Measurements from ENCODE around the gene DMGDH. TPM values are rescaled to one million over a fixed set of nuclear protein-coding genes. Genes with fewer than 3 reads are reported as not detected.

The DMGDH gene
- total RNA-seq, 2 experiments from 2014 or later, result 0.45 to 1.3 TPM

- DNase-seq (no peak), ATAC-seq (peak; percentile 67)
- CTCF ChIA-PET, result no interaction called here
- no peaks in the 10 kb centered on the region for H3K9me3 Mint-ChIP-seq
- no peak for TF ChIP-seq CTCF (IDR thresholded peaks at IDR 0.05)
- H3K27ac Mint-ChIP-seq, result no peak overlapping the region
- POLR2A ChIA-PET, result no interaction called here
- no peaks in the 10 kb centered on the region for H3K27me3 Mint-ChIP-seq
- intact Hi-C loops (cut with micrococcal nuclease), result no loop called here
- H3K4me1 Mint-ChIP-seq (ENCODE audit: low read depth), result peaks cover 6% of the 10 kb centered on the region
- H3K36me3 Mint-ChIP-seq (ENCODE audit: low read depth), result peaks cover 11% of the 10 kb centered on the region
- no peak overlapping the region for H3K4me3 Mint-ChIP-seq
Observed at GRCh38 chr5:78953092-78953800, 116.2 kb downstream of the DMGDH start.

Other genes with a start within 250 kb of the DMGDH start
- gene ARSB, start 84.4 kb downstream of the DMGDH start, total RNA-seq, result 1 to 10 TPM; 8.8 to 9.1 TPM
- gene BHMT2, start 93 bp upstream of the DMGDH start, total RNA-seq, result not detected
- gene BHMT, start 42.1 kb upstream of the DMGDH start, total RNA-seq, result not detected
- 1 to 10 TPM; 6.1 to 6.3 TPM for gene JMY, start 166.5 kb upstream of the DMGDH start, total RNA-seq

Measured in activated CD8-positive, alpha-beta T cell treated with anti-CD3 and anti-CD28 coated beads for 36 hours (primary cell).